H9 (cell line): ENCODE results near the gene SP6. TPM values are rescaled to one million over a fixed set of nuclear protein-coding genes. Genes with fewer than 3 reads are reported as not detected.

ENCODE experiments used
- DNase-seq: peaks from one replicate; pipeline ENCODE4 v3.0.0-alpha.2; 2017
- H2AFZ ChIP-seq: one replicate; pipeline ENCODE4 v1.6.1; 2013; ENCODE audit warnings: mild to moderate bottlenecking, low read length, control low read depth, moderate library complexity
- H2AK5ac ChIP-seq: 2 replicates; pipeline ENCODE4 v1.6.1; 2013; ENCODE audit warnings: low read length, control low read depth, mixed read lengths; ENCODE audit not compliant: insufficient read length
- H2BK120ac ChIP-seq: one replicate; pipeline ENCODE4 v1.6.1; 2013; ENCODE audit warnings: low read depth, mild to moderate bottlenecking, low read length, control low read depth, inconsistent platforms; ENCODE audit not compliant: poor library complexity, severe bottlenecking
- H2BK12ac ChIP-seq: 2 replicates; pipeline ENCODE4 v1.6.1; 2013; ENCODE audit warnings: low read length, control low read depth, mixed read lengths, low read depth; ENCODE audit not compliant: insufficient read length
- H2BK15ac ChIP-seq: 2 replicates; pipeline ENCODE4 v1.6.1; 2013; ENCODE audit warnings: low read depth, low read length, control low read depth
- H2BK20ac ChIP-seq: one replicate; pipeline ENCODE4 v1.6.1; 2013; ENCODE audit warnings: low read depth, mild to moderate bottlenecking, low read length, control low read depth, inconsistent platforms; ENCODE audit not compliant: poor library complexity, severe bottlenecking
- H2BK5ac ChIP-seq: 2 replicates; pipeline ENCODE4 v1.6.1; 2013; ENCODE audit warnings: low read length, control low read depth, mixed read lengths; ENCODE audit not compliant: insufficient read length
- H3K14ac ChIP-seq: 2 replicates; pipeline ENCODE4 v1.6.1; 2013; ENCODE audit warnings: low read length, control low read depth; ENCODE audit not compliant: insufficient read depth
- H3K18ac ChIP-seq: 2 replicates; pipeline ENCODE4 v1.6.1; 2013; ENCODE audit warnings: low read depth, mild to moderate bottlenecking, mixed read lengths, low read length, control low read depth; ENCODE audit not compliant: insufficient read length
- H3K23ac ChIP-seq: 2 replicates; pipeline ENCODE4 v1.6.1; 2013; ENCODE audit warnings: low read length, control low read depth, mixed read lengths, low read depth; ENCODE audit not compliant: insufficient read length
- H3K23me2 ChIP-seq: 2 replicates; pipeline ENCODE4 v1.6.1; 2013; ENCODE audit warnings: low read depth, mild to moderate bottlenecking, mixed read lengths, low read length, control low read depth; ENCODE audit not compliant: insufficient read length, poor library complexity, severe bottlenecking
- H3K27ac ChIP-seq: 2 replicates; pipeline ENCODE4 v1.5.1; 2013; ENCODE audit warnings: low read length, control low read depth, mixed read lengths, low read depth; ENCODE audit not compliant: insufficient read length
- H3K27me3 ChIP-seq: 2 replicates; pipeline ENCODE4 v1.6.1; 2013; ENCODE audit warnings: low read length, control low read depth, inconsistent platforms; ENCODE audit not compliant: insufficient read depth
- H3K4ac ChIP-seq: 2 replicates; pipeline ENCODE4 v1.6.1; 2013; ENCODE audit warnings: low read depth, mild to moderate bottlenecking, control low read depth, inconsistent platforms, low read length, moderate library complexity
- H3K4me1 ChIP-seq: 2 replicates; pipeline ENCODE4 v1.6.1; 2013; ENCODE audit warnings: low read length, control low read depth, inconsistent platforms; ENCODE audit not compliant: insufficient read depth
- H3K4me2 ChIP-seq: 2 replicates; pipeline ENCODE4 v1.6.1; 2013; ENCODE audit warnings: low read length, control low read depth, mixed read lengths; ENCODE audit not compliant: insufficient read length, insufficient read depth
- H3K56ac ChIP-seq: 2 replicates; pipeline ENCODE4 v1.6.1; 2013; ENCODE audit warnings: low read depth, mild to moderate bottlenecking, mixed read lengths, low read length, control low read depth; ENCODE audit not compliant: insufficient read length
- H3K79me1 ChIP-seq: 2 replicates; pipeline ENCODE4 v1.6.1; 2013; ENCODE audit warnings: low read depth, mild to moderate bottlenecking, moderate library complexity, low read length, control low read depth, inconsistent platforms; ENCODE audit not compliant: insufficient read depth, poor library complexity, severe bottlenecking
- H3K79me2 ChIP-seq: 2 replicates; pipeline ENCODE4 v1.6.1; 2013; ENCODE audit warnings: low read length, control low read depth, inconsistent platforms; ENCODE audit not compliant: insufficient read depth
- H3K9ac ChIP-seq: 2 replicates; pipeline ENCODE4 v1.6.1; 2013; ENCODE audit warnings: low read length, control low read depth, mixed read lengths; ENCODE audit not compliant: insufficient read length; ENCODE audit errors: extremely low read depth
- H3K9me3 ChIP-seq: one replicate; pipeline ENCODE4 v1.6.1; 2013; ENCODE audit warnings: low read depth, low read length, inconsistent platforms; ENCODE audit not compliant: control insufficient read depth
- H3T11ph ChIP-seq: one replicate; pipeline ENCODE4 v1.6.1; 2013; ENCODE audit warnings: mild to moderate bottlenecking, low read length, control low read depth, inconsistent platforms
- H4K20me1 ChIP-seq: one replicate; pipeline ENCODE4 v1.6.1; 2013; ENCODE audit not compliant: control insufficient read depth, insufficient read length, insufficient read depth
- H4K5ac ChIP-seq: 2 replicates; pipeline ENCODE4 v1.6.1; 2013; ENCODE audit warnings: low read depth, mild to moderate bottlenecking, mixed read lengths, low read length, control low read depth; ENCODE audit not compliant: insufficient read length
- H4K8ac ChIP-seq: replicated peaks from 2 replicates; pipeline ENCODE4 v1.6.1; 2013; ENCODE audit warnings: low read length, control low read depth, mixed read lengths, low read depth; ENCODE audit not compliant: insufficient read length
- H4K91ac ChIP-seq: 2 replicates; pipeline ENCODE4 v1.6.1; 2013; ENCODE audit warnings: low read depth, mild to moderate bottlenecking, moderate library complexity, mixed read lengths, low read length, control low read depth; ENCODE audit not compliant: insufficient read length
- H3K27ac Mint-ChIP-seq, 3 experiments: 2 replicates in 2 of 3; 3 replicates in 1 of 3; pipeline ENCODE4 v1.8.0; 2020 to 2021; ENCODE audit warnings: mixed read lengths in 3 of 3, mild to moderate bottlenecking in 1 of 3, moderate library complexity in 1 of 3
- H3K27me3 Mint-ChIP-seq: 2 replicates; pipeline ENCODE4 v1.8.0; 2021; ENCODE audit warnings: low read depth, mild to moderate bottlenecking, moderate library complexity, mixed read lengths
- H3K36me3 Mint-ChIP-seq, 3 experiments: 2 replicates in 2 of 3; 3 replicates in 1 of 3; pipeline ENCODE4 v1.8.0; 2020 to 2021; ENCODE audit warnings: low read depth in 3 of 3, mixed read lengths in 3 of 3; ENCODE audit not compliant: insufficient read depth in 1 of 3
- H3K4me1 Mint-ChIP-seq, 2 experiments: 2 replicates each; pipeline ENCODE4 v1.8.0; 2020; ENCODE audit warnings: mixed read lengths in 2 of 2
- H3K4me3 Mint-ChIP-seq, 2 experiments: 2 replicates in 1 of 2; 3 replicates in 1 of 2; pipeline ENCODE4 v1.8.0; 2020 to 2021; ENCODE audit warnings: mild to moderate bottlenecking in 2 of 2, mixed read lengths in 2 of 2, moderate library complexity in 1 of 2
- H3K9me3 Mint-ChIP-seq, 2 experiments: 2 replicates in 1 of 2; 3 replicates in 1 of 2; pipeline ENCODE4 v1.8.0; 2020; ENCODE audit warnings: mild to moderate bottlenecking in 2 of 2, mixed read lengths in 2 of 2, moderate library complexity in 1 of 2
- CTCF ChIP-seq: fragments of 200-600 bp; sonication (generic); conservative IDR thresholded peaks from 3 replicates; pipeline ENCODE4 v1.8.0; 2021; ENCODE audit warnings: antibody characterized with exemption, mild to moderate bottlenecking
- WGBS: extraction: QIAGEN DNeasy Blood & Tissue Kit; methylation state at CpG from one replicate; pipeline ENCODE4 v1.1.7; 2013; ENCODE audit warnings: missing lambda C conversion rate, low lambda C conversion rate, mixed read lengths; ENCODE audit not compliant: insufficient read length; ENCODE audit errors: extremely low coverage; 5-methylcytosine and 5-hydroxymethylcytosine counted together
- total RNA-seq: library from RNA; stranded (reverse); gene quantifications from 2 replicates; pipeline ENCODE4 v1.2.1, GENCODE V29; 2021

SP6 gene
- total RNA-seq, 1 experiment from 2014 or later, result 0.90 TPM

DNA sequence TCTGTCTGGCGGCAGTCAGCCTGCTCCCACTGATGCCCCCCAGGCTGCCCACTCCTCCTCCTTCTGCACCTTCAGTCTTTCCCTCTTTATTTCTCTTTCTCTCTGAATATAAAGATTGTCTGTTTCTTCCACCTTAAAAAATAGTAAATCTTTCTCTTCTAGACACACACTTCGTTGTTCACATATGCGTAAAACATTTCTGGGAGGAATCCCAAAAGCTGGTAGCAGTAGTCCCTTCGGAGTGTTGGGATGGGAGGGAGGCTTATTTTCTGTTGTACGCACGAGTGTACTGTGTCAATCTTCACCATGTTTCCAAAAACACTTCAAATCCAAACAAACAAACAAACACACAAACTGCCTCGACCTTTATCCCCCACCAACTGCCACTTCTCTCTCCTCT is 39.3 kb downstream of the SP6 start:
- TF ChIP-seq CTCF, result no peak
- Mint-ChIP-seq H3K4me1 (peaks cover 6 to 7% of the 10 kb centered on the region in 2 experiments; a peak in 3 of 4 replicates), H3K4me3 (no peak overlapping the region), H3K36me3 (peaks cover 0 to 24% (median 4%) of the 10 kb centered on the region in 3 experiments; a peak in 6 of 7 replicates), H3K9me3 (no peaks in the 10 kb centered on the region; a peak in 1 of 5 replicates), H3K27me3 (no peaks in the 10 kb centered on the region), H3K27ac (no peak overlapping the region)
- Histone ChIP-seq H3K79me2 (no peaks in the 10 kb centered on the region), H3K79me1 (no peaks in the 10 kb centered on the region), H3K23me2 (no peaks in the 10 kb centered on the region), H3K27ac (no peak overlapping the region), H2BK15ac (no peak overlapping the region), H3K27me3 (no peaks in the 10 kb centered on the region), H2AFZ (no peak overlapping the region), H3K18ac (no peak overlapping the region), H3K4ac (no peak overlapping the region), H2BK20ac (no peak overlapping the region), H3K14ac (no peak overlapping the region), H2BK5ac (no peak overlapping the region), H3K9me3 (no peaks in the 10 kb centered on the region), H3K4me1 (no peaks in the 10 kb centered on the region), H4K5ac (no peak overlapping the region), H3K56ac (no peak overlapping the region), H2BK120ac (no peak overlapping the region), H3K9ac (no peak overlapping the region), H4K8ac (no peak overlapping the region), H4K91ac (no peak overlapping the region), H3K4me2 (no peak overlapping the region), H4K20me1 (no peaks in the 10 kb centered on the region), H2AK5ac (no peak overlapping the region), H3T11ph (no peak overlapping the region), H2BK12ac (no peak overlapping the region), H3K23ac (no peak overlapping the region)
- DNase-seq, result no peak
- WGBS, result 100% methylated on average over 1 of the region's 7 CpGs
